ENCODE data around the gene GPR137. TPM values are rescaled to one million over a fixed set of nuclear protein-coding genes. Genes with fewer than 3 reads are reported as not detected.
A peak's percentile ranks its signal among the peaks of the same experiment; 100 is the strongest.
"Not testable (repeated sequence)": the region's sequence is repeated elsewhere in the genome, so short reads cannot be mapped to it uniquely, and the experiment has no call there.

The GPR137 gene
- total RNA-seq, 1 donor, result 14.4 TPM

- no peak for TF ChIP-seq CTCF (IDR thresholded peaks at IDR 0.05; ENCODE audit: insufficient read depth, low read length)
- DNase-seq (ENCODE audit: low read depth), result peak; percentile 94
- peak within 1 kb of the TSS; percentile 78 for H3K4me3 ChIP-seq (ENCODE audit: low read depth, low read length)
Measured at GRCh38 chr11:64305075-64305690, 19.5 kb downstream of the GPR137 start, which contains the start of gene ESRRA. Gene ESRRA, plus strand, starts transcription at chr11:64305524. Its CDS starts 1,656 bp downstream, at chr11:64307180.

- TF ChIP-seq CTCF (IDR thresholded peaks at IDR 0.05; ENCODE audit: insufficient read depth, low read length), result no peak
- DNase-seq (ENCODE audit: low read depth), result no peak
- peak overlapping the region; percentile 74 for H3K4me3 ChIP-seq (ENCODE audit: low read depth, low read length)
Measured at GRCh38 chr11:64305691-64306562, 20.3 kb downstream of the GPR137 start.

GRCh38 chr11:64306563-64306875, 20.9 kb downstream of the GPR137 start:
- DNase-seq (ENCODE audit: low read depth), result no peak
- H3K4me3 ChIP-seq (ENCODE audit: low read depth, low read length), result peak overlapping the region; percentile 74
- no peak for TF ChIP-seq CTCF (IDR thresholded peaks at IDR 0.05; ENCODE audit: insufficient read depth, low read length)

- DNase-seq (ENCODE audit: low read depth), result no peak
- H3K4me3 ChIP-seq (ENCODE audit: low read depth, low read length), result peak overlapping the region; percentile 74
- no peak for TF ChIP-seq CTCF (IDR thresholded peaks at IDR 0.05; ENCODE audit: insufficient read depth, low read length)
Measured at GRCh38 chr11:64306876-64307622, 21.4 kb downstream of the GPR137 start.

GRCh38 chr11:64307795-64308194, 22.1 kb downstream of the GPR137 start:
- H3K4me3 ChIP-seq (ENCODE audit: low read depth, low read length); DNase-seq (ENCODE audit: low read depth): not testable (repeated sequence)

GRCh38 chr11:64312947-64313346, 27.3 kb downstream of the GPR137 start:
- H3K4me3 ChIP-seq (ENCODE audit: low read depth, low read length), result no peak overlapping the region
- TF ChIP-seq CTCF (IDR thresholded peaks at IDR 0.05; ENCODE audit: insufficient read depth, low read length), result no peak
- DNase-seq (ENCODE audit: low read depth), result no peak
